HG02588 (cell line): ENCODE results near the gene BCAS3.
"Not testable (repeated sequence)": the region's sequence is repeated elsewhere in the genome, so short reads cannot be mapped to it uniquely, and the experiment has no call there.

Source experiments
- ATAC-seq: cut with Tn5 transposase; IDR thresholded peaks from one replicate; pipeline ENCODE4 v1.9.1; 2021; ENCODE audit warnings: mild to moderate bottlenecking, moderate library complexity; ENCODE audit not compliant: unreplicated experiment

Gene BCAS3

GRCh38 chr17:60671482-60671881, 6.2 kb upstream of the BCAS3 start:
- no peak for ATAC-seq

DNA sequence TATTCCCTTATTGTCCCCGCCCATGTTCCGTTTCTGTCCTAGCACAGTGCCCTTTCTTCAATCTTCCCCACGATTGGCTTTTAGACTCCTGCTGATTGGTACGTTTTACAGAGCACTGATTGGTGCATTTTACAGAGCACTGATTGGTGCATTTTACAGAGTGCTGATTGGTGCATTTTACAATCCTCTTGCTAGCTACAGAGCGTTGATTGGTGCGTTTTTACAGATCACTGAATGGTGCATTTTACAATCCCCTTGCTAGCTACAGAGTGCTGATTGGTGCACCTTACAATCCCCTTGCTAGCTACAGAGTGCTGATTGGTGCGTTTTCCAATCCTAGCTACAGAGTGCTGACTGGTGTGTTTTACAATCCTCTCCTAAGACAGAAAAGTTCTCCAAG, 3.0 kb upstream of the BCAS3 start:
- not testable (repeated sequence) for ATAC-seq

DNA sequence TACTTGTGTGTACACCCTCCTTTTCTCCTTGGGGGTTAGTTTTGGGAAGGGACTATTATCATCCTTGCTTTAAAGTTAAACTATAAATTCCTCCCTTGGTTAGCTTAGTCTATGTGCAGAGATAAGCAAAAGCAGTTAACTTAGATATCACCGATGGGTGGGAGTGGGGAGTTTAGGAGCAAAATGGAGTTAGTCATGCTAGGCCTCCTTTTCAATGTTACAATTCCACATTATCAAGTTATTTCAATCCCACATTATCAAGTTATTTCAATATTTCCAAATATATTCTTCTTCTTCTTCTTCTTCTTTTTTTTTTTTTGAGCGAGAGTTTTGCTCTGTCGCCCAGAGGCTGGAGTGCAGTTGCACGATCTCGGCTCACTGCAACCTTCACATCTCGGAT, 1.7 kb upstream of the BCAS3 start:
- ATAC-seq, result no peak

DNA sequence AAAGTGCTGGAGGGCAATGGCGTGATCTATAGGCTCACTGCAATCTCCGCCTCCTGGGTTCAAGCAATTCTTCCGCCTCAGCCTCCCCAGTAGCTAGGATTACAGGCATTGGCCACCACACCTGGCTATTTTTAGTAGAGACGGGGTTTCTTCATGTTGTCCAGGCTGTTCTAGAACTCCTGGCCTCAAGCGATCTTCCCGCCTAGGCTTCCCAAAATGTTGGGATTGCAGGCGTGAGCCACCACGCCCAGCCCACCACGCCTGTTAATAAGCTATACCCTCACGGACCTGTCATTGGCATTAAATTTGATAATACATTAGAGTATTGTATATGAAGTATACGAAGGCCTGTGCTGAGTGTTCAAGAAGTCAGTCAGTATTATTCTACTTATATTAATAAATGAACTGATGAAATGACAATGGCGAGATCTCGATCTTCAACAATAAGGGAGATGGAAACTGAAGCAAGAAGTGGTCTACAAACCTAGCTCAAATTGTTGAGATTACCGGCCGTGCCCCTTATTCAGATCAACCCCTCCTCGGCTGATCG, 818 bp upstream of the BCAS3 start:
- ATAC-seq, result no peak

- no peak for ATAC-seq
Observed at GRCh38 chr17:60678118-60678444, 430 bp downstream of the BCAS3 start.

DNA sequence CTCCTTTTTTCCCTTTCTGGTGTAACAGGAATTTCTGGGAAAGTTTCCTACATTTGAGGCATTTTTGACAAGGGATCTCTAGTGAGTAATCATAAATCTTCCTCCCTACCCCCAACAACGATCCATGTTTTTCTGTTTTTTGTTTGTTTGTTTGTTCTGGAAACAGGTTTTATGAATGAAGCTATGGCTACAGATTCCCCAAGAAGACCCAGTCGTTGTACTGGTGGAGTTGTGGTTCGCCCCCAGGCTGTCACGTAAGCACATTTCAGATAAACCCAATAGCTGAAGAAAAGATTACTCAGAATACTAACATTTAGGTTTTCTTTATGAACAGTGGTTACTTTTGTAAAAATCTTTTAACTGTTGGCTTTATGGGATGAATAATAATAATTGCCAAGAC, 1.6 kb downstream of the BCAS3 start:
- no peak for ATAC-seq

GRCh38 chr17:60680754-60681153, 3.1 kb downstream of the BCAS3 start:
- no peak for ATAC-seq

DNA sequence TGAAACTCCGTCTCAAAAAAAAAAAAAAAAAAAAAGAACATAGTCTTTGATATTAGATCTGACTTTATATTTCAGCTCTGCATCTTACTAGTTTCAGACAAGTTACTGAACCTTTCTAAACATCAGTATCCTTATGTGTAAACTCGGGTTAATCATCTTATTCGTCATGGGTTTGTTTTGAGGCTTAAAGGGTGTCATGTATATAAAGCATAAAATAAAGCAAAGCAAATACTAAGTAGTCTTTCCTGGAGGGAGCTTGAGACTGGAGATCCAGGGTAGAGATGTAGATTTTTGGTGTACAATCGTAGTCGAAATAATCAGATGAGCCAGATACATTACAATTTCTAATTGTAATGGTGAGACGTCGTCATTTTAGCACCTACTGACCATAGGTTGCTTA, 7.8 kb downstream of the BCAS3 start:
- no peak for ATAC-seq

DNA sequence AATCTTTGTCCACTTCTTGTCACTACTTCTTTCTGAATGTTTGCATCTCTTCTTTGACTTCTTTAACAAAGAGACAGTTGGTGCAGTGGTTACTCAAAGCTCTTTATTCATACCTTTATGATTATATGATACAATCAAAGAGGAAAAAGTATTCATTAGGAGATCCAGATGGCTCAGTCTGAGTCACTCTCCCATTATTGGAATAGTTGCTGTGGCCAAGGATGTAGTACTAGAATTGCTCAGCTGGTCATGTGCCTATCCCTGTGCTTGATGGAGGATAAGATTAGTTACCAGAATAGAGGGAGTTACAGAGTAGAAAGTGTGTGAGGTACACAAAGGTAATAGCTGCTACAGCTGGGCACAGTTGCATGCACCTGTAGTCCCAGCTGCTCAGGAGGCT, 18.3 kb downstream of the BCAS3 start:
- no peak for ATAC-seq

DNA sequence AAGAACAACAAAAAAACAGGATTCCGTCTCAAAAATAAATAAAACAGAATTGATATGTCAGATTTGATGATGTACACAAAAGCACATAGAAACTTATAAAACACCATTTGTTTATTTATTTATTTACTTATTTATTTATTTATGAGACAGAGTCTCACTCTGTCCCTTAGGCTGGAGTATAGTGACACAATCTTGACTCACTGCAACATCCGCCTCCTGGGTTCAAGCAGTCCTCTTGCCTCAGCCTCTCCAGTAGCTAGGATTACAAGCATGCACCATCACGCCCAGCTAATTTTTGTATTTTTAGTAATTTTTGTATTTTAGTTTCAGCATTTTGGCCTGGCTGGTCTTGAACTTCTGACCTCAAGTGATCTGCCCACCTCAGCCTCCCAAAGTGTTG, 21.4 kb downstream of the BCAS3 start:
- ATAC-seq, result no peak

DNA sequence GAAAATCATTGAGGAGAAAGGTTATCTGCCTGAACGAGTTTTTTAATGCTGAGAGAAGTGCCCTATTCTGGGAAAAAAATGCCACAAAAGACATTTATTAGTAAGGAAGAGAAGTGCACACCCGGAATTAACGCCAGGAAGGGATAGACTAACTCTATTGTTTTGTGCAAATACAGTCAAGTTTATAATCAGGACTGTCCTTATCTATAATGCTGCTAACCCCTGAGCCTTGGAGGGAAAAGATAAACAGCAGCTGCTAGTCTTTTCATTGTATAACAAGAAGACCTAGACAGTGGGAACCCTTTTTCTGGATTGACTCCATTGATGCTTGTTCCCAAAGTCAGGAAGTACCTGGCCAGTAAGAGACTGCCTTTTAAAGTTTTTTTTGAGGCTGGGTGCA, 26.5 kb downstream of the BCAS3 start:
- no peak for ATAC-seq

GRCh38 chr17:60712675-60713074, 35.0 kb downstream of the BCAS3 start:
- no peak for ATAC-seq

DNA sequence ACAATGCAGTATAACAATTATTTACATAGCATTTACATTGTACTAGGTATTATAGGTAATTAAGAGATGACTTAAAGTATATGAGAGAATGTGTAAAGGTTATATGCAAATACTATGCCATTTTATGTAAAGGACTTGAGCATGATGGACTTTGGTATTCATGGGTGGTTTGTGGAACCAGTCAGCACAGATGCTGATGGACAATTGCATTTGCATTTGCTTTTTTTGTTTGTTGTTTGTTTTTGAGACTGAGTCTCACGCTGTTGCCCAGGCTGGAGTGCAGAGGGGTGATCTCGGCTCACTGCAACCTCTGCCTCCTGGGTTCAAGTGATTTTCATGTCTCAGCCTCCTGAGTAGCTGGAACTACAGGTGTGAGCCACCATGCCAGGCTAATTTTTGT, 36.0 kb downstream of the BCAS3 start:
- ATAC-seq, result no peak

- no peak for ATAC-seq
Observed at GRCh38 chr17:60716766-60717165, 39.1 kb downstream of the BCAS3 start.

- ATAC-seq, result no peak
Observed at GRCh38 chr17:60717814-60718213, 40.2 kb downstream of the BCAS3 start.

GRCh38 chr17:60720763-60721531, 43.3 kb downstream of the BCAS3 start:
- ATAC-seq, result no peak

DNA sequence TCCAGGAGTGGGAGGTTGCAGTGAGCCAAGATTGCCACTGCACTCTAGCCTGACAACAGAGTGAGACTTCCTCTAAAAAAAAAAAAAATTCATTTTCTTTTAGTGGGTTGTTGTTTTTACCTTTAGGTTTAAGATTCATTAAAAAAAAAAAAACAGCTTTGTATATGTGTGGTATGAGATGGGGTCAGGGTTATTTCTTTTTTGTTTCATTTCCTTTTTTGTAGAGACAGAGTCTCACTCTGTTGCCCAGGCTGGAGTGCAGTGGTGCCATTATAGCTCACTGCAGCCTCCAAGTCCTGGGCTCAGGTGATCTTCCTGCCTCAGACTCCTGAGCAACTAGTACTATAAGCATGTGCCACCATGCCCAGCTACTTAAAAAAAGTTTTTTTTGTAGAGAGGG, 47.0 kb downstream of the BCAS3 start:
- peak; percentile 67 for ATAC-seq

DNA sequence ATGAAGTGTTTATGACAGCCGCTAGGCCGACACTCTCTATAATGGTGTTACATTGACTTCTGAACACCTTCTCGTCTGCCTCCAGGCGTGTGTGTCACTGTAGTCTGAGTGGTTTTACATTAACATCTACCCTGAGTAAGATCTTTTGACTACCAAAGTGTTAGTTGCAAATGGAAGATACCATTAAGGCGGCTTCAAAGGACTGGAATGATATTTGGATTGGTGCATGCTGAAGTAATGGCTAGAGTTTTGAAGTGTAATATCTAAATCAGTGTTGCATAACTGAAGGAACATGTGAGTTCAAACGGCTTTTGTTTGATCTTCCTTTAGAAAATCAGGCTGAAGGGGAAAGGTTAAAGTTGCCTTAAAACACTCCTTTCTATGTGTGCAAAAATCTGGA, 52.2 kb downstream of the BCAS3 start:
- no peak for ATAC-seq

GRCh38 chr17:60730273-60730672, 52.6 kb downstream of the BCAS3 start:
- ATAC-seq, result no peak

- no peak for ATAC-seq
Observed at GRCh38 chr17:60738287-60738686, 60.6 kb downstream of the BCAS3 start.

DNA sequence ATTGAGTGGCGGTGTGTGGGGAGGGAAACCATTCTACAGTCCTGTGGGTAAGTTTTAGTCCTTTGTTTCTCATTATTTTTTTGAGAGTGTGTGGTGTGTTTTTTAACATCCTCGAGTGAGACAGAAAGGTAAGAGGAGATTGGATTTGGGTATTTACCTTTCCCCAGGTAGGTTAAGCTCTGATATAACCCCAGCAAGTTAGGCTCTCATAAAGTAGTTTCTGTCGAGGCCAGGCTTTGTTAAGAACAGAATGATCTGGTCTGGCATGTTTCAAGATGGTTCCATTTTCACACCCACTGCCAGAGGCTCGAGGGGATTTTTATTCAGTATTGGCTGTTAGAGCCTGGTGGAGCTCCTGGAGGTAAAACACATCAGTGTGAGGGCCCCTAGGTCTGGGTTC, 62.9 kb downstream of the BCAS3 start:
- no peak for ATAC-seq

- no peak for ATAC-seq
Observed at GRCh38 chr17:60741031-60741430, 63.4 kb downstream of the BCAS3 start.

DNA sequence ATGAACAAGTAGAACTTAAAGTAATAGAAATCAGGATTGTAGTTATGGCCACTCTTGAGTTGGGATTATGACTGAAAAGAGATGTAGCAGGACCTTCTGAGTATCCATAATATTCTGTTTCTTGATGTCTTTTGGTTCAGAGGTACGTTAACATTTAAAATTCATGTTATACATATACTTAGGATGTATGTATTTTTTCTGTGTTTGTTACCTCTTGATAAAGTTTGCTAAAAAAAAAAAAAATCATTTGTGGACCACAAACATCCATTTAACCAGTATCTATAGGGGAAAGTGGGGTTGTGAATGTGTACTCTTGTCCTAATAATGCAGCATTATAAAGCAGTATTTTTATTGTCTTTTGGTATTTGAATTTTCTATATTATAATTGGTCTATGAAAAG, 65.6 kb downstream of the BCAS3 start:
- no peak for ATAC-seq
